ENCODE results near the gene TRANK1. TPM values are rescaled to one million over a fixed set of nuclear protein-coding genes. Genes with fewer than 3 reads are reported as not detected.
"Not testable (repeated sequence)": the region's sequence is repeated elsewhere in the genome, so short reads cannot be mapped to it uniquely, and the experiment has no call there.

TRANK1 gene
- total RNA-seq, 1 experiment from 2014 or later = 8.4 TPM

- peak; percentile 42 for DNase-seq (ENCODE audit: low read depth)
Measured at GRCh38 chr3:36893137-36893557, 51.7 kb downstream of the TRANK1 start.

- no peak for DNase-seq (ENCODE audit: low read depth)
Measured at GRCh38 chr3:36892457-36893136, 52.3 kb downstream of the TRANK1 start.

GRCh38 chr3:36891701-36892160, 53.1 kb downstream of the TRANK1 start:
- DNase-seq (ENCODE audit: low read depth) = no peak

GRCh38 chr3:36891097-36891496, 53.8 kb downstream of the TRANK1 start:
- not testable (repeated sequence) for DNase-seq (ENCODE audit: low read depth)

- no peak for DNase-seq (ENCODE audit: low read depth)
Measured at GRCh38 chr3:36890261-36890660, 54.6 kb downstream of the TRANK1 start.

GRCh38 chr3:36881735-36882134, 63.1 kb downstream of the TRANK1 start:
- DNase-seq (ENCODE audit: low read depth) = no peak

GRCh38 chr3:36879842-36880241, 65.0 kb downstream of the TRANK1 start:
- DNase-seq (ENCODE audit: low read depth) = not testable (repeated sequence)

GRCh38 chr3:36877930-36878685, 66.7 kb downstream of the TRANK1 start:
- no peak for DNase-seq (ENCODE audit: low read depth)

- DNase-seq (ENCODE audit: low read depth) = no peak
Measured at GRCh38 chr3:36876181-36876936, 68.5 kb downstream of the TRANK1 start.

GRCh38 chr3:36875397-36875796, 69.5 kb downstream of the TRANK1 start:
- no peak for DNase-seq (ENCODE audit: low read depth)

GRCh38 chr3:36874424-36874823, 70.4 kb downstream of the TRANK1 start:
- peak; percentile 22 for DNase-seq (ENCODE audit: low read depth)

- DNase-seq (ENCODE audit: low read depth) = no peak
Measured at GRCh38 chr3:36871379-36872126, 73.3 kb downstream of the TRANK1 start.

- DNase-seq (ENCODE audit: low read depth) = peak; percentile 58
Measured at GRCh38 chr3:36868614-36869436, 76.0 kb downstream of the TRANK1 start.

GRCh38 chr3:36867810-36868209, 77.0 kb downstream of the TRANK1 start:
- no peak for DNase-seq (ENCODE audit: low read depth)

- no peak for DNase-seq (ENCODE audit: low read depth)
Measured at GRCh38 chr3:36866368-36866767, 78.5 kb downstream of the TRANK1 start.

GRCh38 chr3:36864180-36865053, 80.4 kb downstream of the TRANK1 start:
- peak; percentile 10 for DNase-seq (ENCODE audit: low read depth)

- DNase-seq (ENCODE audit: low read depth) = no peak
Measured at GRCh38 chr3:36862076-36862755, 82.6 kb downstream of the TRANK1 start.

- no peak for DNase-seq (ENCODE audit: low read depth)
Measured at GRCh38 chr3:36859494-36859893, 85.4 kb downstream of the TRANK1 start.

- no peak for DNase-seq (ENCODE audit: low read depth)
Measured at GRCh38 chr3:36852071-36852470, 92.8 kb downstream of the TRANK1 start.

All from LHCN-M2 (cell line).